MG63 (cell line): ENCODE results near the gene ZNF268. TPM values are rescaled to one million over a fixed set of nuclear protein-coding genes. Genes with fewer than 3 reads are reported as not detected.
"Not testable (repeated sequence)": the region's sequence is repeated elsewhere in the genome, so short reads cannot be mapped to it uniquely, and the experiment has no call there.

Experiments
- DNase-seq: peaks from one replicate; pipeline ENCODE4 v3.0.0-alpha.2; 2020
- H3K27me3 ChIP-seq: fragments of 250-450 bp; sonication (Bioruptor Pico); 2 replicates; pipeline ENCODE4 v1.5.1; 2020; ENCODE audit warnings: mild to moderate bottlenecking, moderate library complexity
- H3K36me3 ChIP-seq: fragments of 250-450 bp; sonication (Bioruptor Pico); 2 replicates; pipeline ENCODE4 v1.5.1; 2020; ENCODE audit warnings: mild to moderate bottlenecking, moderate library complexity
- H3K4me3 ChIP-seq: fragments of 250-450 bp; sonication (Bioruptor Pico); 2 replicates; pipeline ENCODE4 v1.5.1; 2020; ENCODE audit warnings: mild to moderate bottlenecking, moderate library complexity
- H3K9me3 ChIP-seq: fragments of 250-450 bp; sonication (Bioruptor Pico); 2 replicates; pipeline ENCODE4 v1.5.1; 2020; ENCODE audit warnings: mild to moderate bottlenecking, moderate library complexity
- total RNA-seq: library from RNA; depleted of rRNA; stranded (reverse); fragments of >200 nt; shearing (Covaris generic); gene quantifications from 2 replicates; pipeline ENCODE4 v1.2.3, GENCODE V29; 2014; ENCODE audit warnings: low replicate concordance

The ZNF268 gene
- total RNA-seq, 1 experiment from 2014 or later, result 24.4 TPM

DNA sequence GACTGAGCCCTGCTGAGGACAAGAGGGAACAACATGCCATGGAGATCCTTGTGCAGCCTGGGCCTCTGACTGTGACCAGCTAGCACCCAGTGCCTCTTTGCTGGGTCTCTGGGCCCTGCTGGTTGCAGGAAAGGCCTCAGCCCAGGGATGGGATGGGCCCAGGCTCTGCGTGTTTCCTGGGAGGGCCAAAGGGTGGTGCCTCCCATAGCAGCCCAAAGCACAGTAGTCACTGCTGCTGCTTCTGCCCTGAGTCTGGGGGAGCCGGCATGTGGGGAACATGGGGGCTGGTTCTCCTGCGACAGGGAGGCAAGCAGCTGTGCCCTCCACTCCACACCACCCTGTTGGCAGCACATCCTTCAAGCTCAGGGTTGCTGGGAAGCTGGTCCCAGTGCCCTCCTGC, 35.9 kb downstream of the ZNF268 start:
- Histone ChIP-seq H3K36me3 (no peaks in the 10 kb centered on the region), H3K4me3 (no peak overlapping the region), H3K27me3 (no peaks in the 10 kb centered on the region), H3K9me3 (no peaks in the 10 kb centered on the region; the same call in 1 of the 2 replicates)
- DNase-seq, result no peak

DNA sequence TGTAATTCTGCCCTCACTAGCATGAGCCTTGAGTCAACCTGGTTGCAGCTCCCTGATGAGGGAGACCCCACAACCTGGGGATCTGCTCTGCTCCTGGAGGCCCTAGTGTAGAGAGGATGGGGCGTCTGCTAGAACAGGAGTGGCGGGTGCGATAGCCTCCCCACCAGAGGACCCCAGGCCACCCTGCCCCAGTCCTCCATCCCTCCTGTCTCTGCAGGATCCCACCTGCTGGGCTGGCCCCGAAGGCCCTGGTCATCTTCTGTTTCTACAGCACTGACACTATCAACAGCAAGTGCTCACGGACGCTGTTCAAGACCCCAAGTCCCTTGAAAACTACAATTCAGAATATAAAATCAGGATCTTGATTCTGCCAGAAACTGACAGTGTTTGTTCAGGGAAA, 39.2 kb downstream of the ZNF268 start:
- Histone ChIP-seq H3K4me3 (no peak overlapping the region), H3K36me3 (no peaks in the 10 kb centered on the region), H3K27me3 (no peaks in the 10 kb centered on the region), H3K9me3 (no peaks in the 10 kb centered on the region; the same call in 1 of the 2 replicates)
- no peak for DNase-seq

DNA sequence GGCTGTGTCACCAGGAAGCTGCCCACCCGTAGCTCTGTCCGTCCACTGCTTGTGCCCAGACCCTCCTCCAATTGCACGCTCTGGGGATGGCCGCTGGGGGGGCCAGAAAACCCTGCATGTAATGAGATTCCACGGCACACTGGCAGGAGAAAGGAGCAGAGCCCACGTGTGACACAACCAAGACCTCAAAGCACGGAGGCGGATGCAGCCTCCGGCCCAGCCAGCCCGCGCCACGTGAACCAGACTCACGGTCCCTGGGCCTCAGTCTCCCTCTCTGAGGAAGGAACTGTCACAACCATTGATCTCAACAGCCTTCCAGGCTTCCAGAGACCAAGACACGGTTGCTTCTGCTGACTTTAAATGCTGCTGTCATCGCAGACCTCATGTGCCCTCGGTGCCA, 39.9 kb downstream of the ZNF268 start:
- Histone ChIP-seq H3K4me3 (no peak overlapping the region), H3K36me3 (no peaks in the 10 kb centered on the region), H3K9me3 (no peaks in the 10 kb centered on the region; the same call in 1 of the 2 replicates), H3K27me3 (no peaks in the 10 kb centered on the region)
- DNase-seq, result no peak

DNA sequence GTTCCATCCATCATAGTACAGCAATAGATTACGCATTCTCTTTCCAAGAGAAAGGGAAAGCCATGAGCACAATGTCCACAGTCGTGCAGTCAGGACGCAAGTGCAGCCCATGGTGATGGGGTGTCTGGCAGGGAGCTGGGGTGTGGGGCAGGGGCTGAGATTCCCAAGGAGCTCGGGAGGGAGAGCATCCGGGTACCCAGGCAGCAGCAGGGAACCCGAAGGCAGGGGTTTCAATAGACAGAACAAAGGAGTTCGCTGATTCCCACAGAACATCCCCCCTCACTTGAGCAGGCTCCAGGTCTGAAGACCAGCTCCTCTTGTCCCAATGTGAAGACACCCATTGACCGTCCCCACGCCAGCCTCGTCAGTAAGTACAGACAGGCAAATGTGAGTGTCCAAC, 40.9 kb downstream of the ZNF268 start:
- no peak for DNase-seq
- no peaks in the 10 kb centered on the region for H3K27me3 ChIP-seq
- H3K4me3 ChIP-seq, result no peak overlapping the region
- H3K9me3 ChIP-seq, result no peaks in the 10 kb centered on the region; the same call in 1 of the 2 replicates
- H3K36me3 ChIP-seq, result no peaks in the 10 kb centered on the region

GRCh38 chr12:133225527-133225926, 44.2 kb downstream of the ZNF268 start:
- Histone ChIP-seq H3K36me3 (no peaks in the 10 kb centered on the region), H3K27me3 (no peaks in the 10 kb centered on the region), H3K4me3 (no peak overlapping the region), H3K9me3 (no peaks in the 10 kb centered on the region; the same call in 1 of the 2 replicates)
- DNase-seq, result no peak

DNA sequence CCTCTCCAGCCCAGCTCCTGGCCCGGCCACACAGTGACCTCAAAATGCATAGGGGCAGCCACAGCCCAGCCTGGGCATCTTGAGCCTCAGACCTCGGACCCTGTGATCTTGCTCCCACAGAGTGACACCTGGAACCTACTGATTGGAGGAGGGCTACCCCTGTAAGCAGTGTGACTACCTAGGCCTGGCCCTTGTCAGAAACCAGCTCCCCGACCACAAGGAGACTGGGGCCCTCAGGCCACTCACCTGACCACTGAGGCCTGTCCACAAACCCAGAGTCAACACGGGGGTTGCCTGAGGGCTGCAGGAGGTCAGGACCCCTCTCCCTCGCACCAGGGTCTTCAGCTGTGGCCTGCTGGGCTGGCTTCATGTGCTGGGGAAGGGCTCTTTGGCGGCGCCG, 45.4 kb downstream of the ZNF268 start:
- no peak overlapping the region for H3K4me3 ChIP-seq
- H3K9me3 ChIP-seq, result no peaks in the 10 kb centered on the region; the same call in 1 of the 2 replicates
- H3K27me3 ChIP-seq, result no peaks in the 10 kb centered on the region
- H3K36me3 ChIP-seq, result no peaks in the 10 kb centered on the region
- DNase-seq, result no peak

DNA sequence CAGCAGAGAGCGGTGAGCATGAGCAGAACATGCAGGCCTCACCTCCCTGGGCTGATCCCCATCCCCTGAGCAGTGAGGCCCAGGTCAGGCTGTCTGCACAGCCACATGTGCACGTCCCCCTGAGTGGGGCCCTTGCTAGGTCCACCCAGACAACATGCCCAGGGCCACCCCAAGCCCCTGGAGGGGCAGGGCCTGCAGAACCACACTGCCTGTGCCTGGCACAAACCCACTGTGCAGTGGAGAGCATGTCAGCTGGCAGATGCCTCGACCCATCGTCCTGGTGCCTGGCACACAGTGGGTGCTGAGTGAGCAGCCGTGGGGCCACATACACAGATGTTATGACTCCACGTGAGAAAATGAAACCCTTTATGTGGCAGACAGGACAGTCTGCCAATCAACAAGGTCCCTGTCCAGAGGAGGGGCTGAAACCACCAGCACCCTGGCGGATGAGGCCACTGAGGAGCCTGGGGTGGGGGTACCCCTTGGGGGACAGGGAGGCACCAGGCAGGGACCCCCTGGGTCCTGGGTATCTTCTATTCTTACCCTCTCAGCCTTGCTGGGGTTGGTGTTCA, 46.1 kb downstream of the ZNF268 start:
- H3K9me3 ChIP-seq, result no peaks in the 10 kb centered on the region; the same call in 1 of the 2 replicates
- no peaks in the 10 kb centered on the region for H3K36me3 ChIP-seq
- DNase-seq, result no peak
- no peak overlapping the region for H3K4me3 ChIP-seq
- no peaks in the 10 kb centered on the region for H3K27me3 ChIP-seq

GRCh38 chr12:133231001-133231400, 49.7 kb downstream of the ZNF268 start:
- no peaks in the 10 kb centered on the region for H3K36me3 ChIP-seq
- no peaks in the 10 kb centered on the region for H3K27me3 ChIP-seq
- no peaks in the 10 kb centered on the region for H3K9me3 ChIP-seq
- H3K4me3 ChIP-seq, result no peak overlapping the region
- DNase-seq, result no peak

DNA sequence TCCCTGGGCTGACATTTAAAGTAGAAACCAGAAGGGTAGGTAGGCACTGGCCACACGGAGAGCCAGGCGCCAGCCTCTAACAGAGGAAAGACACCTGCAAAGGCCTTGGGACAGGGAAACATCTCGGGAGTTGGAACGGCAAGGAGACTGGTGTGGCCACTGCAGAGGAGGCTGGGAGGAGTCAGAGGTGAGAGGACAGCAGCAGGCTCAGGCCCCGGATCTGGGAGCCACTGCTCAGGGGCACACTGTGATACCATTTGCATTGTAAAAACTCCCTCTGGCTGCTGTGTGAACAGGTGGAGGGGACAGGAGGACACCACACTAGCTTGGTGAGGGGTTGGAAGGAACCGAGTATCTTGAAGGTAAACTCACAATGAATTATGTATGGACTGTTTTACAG, 51.7 kb downstream of the ZNF268 start:
- no peaks in the 10 kb centered on the region for H3K27me3 ChIP-seq
- H3K4me3 ChIP-seq, result no peak overlapping the region
- H3K36me3 ChIP-seq, result no peaks in the 10 kb centered on the region
- H3K9me3 ChIP-seq, result no peaks in the 10 kb centered on the region
- no peak for DNase-seq

- no peaks in the 10 kb centered on the region for H3K36me3 ChIP-seq
- no peaks in the 10 kb centered on the region for H3K9me3 ChIP-seq
- no peaks in the 10 kb centered on the region for H3K27me3 ChIP-seq
- H3K4me3 ChIP-seq, result no peak overlapping the region
- DNase-seq, result no peak
Measured at GRCh38 chr12:133233993-133234564, 52.8 kb downstream of the ZNF268 start.

- no peaks in the 10 kb centered on the region for H3K36me3 ChIP-seq
Measured at GRCh38 chr12:133234971-133235370, 53.7 kb downstream of the ZNF268 start.

GRCh38 chr12:133235401-133236112, 54.3 kb downstream of the ZNF268 start, which contains the start of gene ANHX:
ANHX (minus strand) TSS chr12:133235877; CDS start chr12:133234356, 1,521 bp downstream.
- no peak for DNase-seq

More at GRCh38 chr12:133234971-133235370, 53.7 kb downstream of the ZNF268 start:
- H3K4me3 ChIP-seq, result no peak overlapping the region
- H3K9me3 ChIP-seq, result no peaks in the 10 kb centered on the region
- no peak for DNase-seq
- H3K27me3 ChIP-seq, result no peaks in the 10 kb centered on the region

GRCh38 chr12:133236144-133236543, 54.8 kb downstream of the ZNF268 start:
- no peak for DNase-seq
- no peak overlapping the region for H3K4me3 ChIP-seq
- no peaks in the 10 kb centered on the region for H3K9me3 ChIP-seq
- H3K36me3 ChIP-seq, result no peaks in the 10 kb centered on the region
- H3K27me3 ChIP-seq, result no peaks in the 10 kb centered on the region

More at GRCh38 chr12:133235401-133236112, 54.3 kb downstream of the ZNF268 start, which contains the start of gene ANHX:
- Histone ChIP-seq H3K9me3 (no peaks in the 10 kb centered on the region), H3K27me3 (no peaks in the 10 kb centered on the region), H3K4me3 (no peak within 1 kb of the TSS), H3K36me3 (no peaks in the 10 kb centered on the region)

- H3K4me3 ChIP-seq, result no peak overlapping the region
Measured at GRCh38 chr12:133236556-133236955, 55.3 kb downstream of the ZNF268 start.

DNA sequence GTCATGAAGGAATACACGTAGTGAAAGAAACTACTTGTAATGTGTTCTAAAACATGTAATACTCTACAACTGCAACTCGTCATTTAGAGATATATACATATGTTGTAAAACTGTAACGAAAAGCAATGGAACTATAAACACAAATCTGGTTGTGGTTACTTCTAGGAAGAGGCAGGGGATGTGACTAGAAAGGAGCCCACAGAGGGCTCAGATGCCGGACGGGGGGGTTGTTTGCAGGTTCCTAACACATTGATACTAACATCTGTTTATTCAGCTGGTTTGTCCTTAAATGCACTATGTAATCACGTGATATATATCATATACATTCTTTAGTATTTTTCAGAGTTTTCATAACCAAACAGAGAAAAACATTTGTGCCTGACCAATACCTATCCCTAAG, 70.4 kb downstream of the ZNF268 start:
- Histone ChIP-seq H3K9me3 (peaks cover 5% of the 10 kb centered on the region), H3K36me3 (no peaks in the 10 kb centered on the region), H3K27me3 (no peaks in the 10 kb centered on the region), H3K4me3 (no peak overlapping the region)
- no peak for DNase-seq

More at GRCh38 chr12:133236556-133236955, 55.3 kb downstream of the ZNF268 start:
- Histone ChIP-seq H3K36me3 (no peaks in the 10 kb centered on the region), H3K9me3 (no peaks in the 10 kb centered on the region), H3K27me3 (no peaks in the 10 kb centered on the region)
- DNase-seq, result no peak

GRCh38 chr12:133255833-133256232, 74.5 kb downstream of the ZNF268 start:
- not testable (repeated sequence) for H3K27me3 ChIP-seq, H3K36me3 ChIP-seq, H3K9me3 ChIP-seq, H3K4me3 ChIP-seq, DNase-seq

GRCh38 chr12:133256321-133256720, 75.0 kb downstream of the ZNF268 start:
- Histone ChIP-seq H3K4me3 (no peak overlapping the region), H3K27me3 (no peaks in the 10 kb centered on the region), H3K36me3 (no peaks in the 10 kb centered on the region), H3K9me3 (peaks cover 2% of the 10 kb centered on the region; the same call in 1 of the 2 replicates)
- DNase-seq, result no peak
